HCT116 (cell line): ENCODE measurements around the gene THBS4. TPM values are rescaled to one million over a fixed set of nuclear protein-coding genes. Genes with fewer than 3 reads are reported as not detected.

ENCODE experiments used
- ATAC-seq: fragments of 200-7000 bp; cut with Tn5 transposase; 2 replicates; pipeline ENCODE4 v1.9.1; 2020; ENCODE audit warnings: mild to moderate bottlenecking, moderate library complexity
- BruUV-seq: library from RNA; stranded (reverse); fragments of 400-500 nt; replicated peaks from 2 replicates; lab custom pipeline; 2021; lab: Mats Ljungman, UMichigan
- CTCF ChIA-PET: fragments of 300-600 bp; sonication (Branson Sonifier 250); formaldehyde crosslinking; loops from one replicate; lab custom pipeline; 2021; ENCODE audit warnings: antibody characterized with exemption; lab: Charles Lee
- POLR2A ChIA-PET: fragments of 300-600, 350-600 bp; sonication (Branson Sonifier 250); formaldehyde crosslinking; loops from one replicate; lab custom pipeline; 2021; ENCODE audit warnings: antibody characterized with exemption; lab: Charles Lee
- RAD21 ChIA-PET, 2 experiments: fragments of 300-600 bp; sonication (Branson Sonifier 250); formaldehyde crosslinking; loops; one replicate each; lab custom pipeline; 2023; ENCODE audit warnings: low total read pairs in 2 of 2; ENCODE audit not compliant: uncharacterized antibody in 2 of 2, unreplicated experiment in 2 of 2, low non-redundant PET in 1 of 2; lab: Charles Lee
- DNase-seq: peaks from one replicate; pipeline ENCODE4 v3.0.0-alpha.2; 2010; ENCODE audit warnings: low read depth, low spot score
- H2AFZ ChIP-seq: fragments of 200-600 bp; shearing (Covaris generic), sonication (generic); 2 replicates; pipeline ENCODE4 v1.6.1; 2017; ENCODE audit warnings: low read depth, mixed run types, mixed read lengths, antibody characterized with exemption, low read length; ENCODE audit not compliant: poor library complexity, severe bottlenecking
- H3K27ac ChIP-seq: 2 replicates; pipeline ENCODE4 v1.5.1; 2012; ENCODE audit warnings: low read depth, low read length
- H3K27me3 ChIP-seq: fragments of 200-600 bp; sonication (generic); 2 replicates; pipeline ENCODE4 v1.6.1; 2016; ENCODE audit warnings: mixed run types, low read length, mixed read lengths; ENCODE audit not compliant: insufficient read depth
- H3K36me3 ChIP-seq, 2 experiments: fragments of 200-500 bp in 1 of 2; fragments of 200-600 bp in 1 of 2; sonication (Bioruptor generic) in 1 of 2; sonication (generic) in 1 of 2; 2 replicates each; pipeline versions ENCODE4 v1.5.1 to v1.6.1; 2014 to 2016; ENCODE audit warnings: low read length in 2 of 2, inconsistent platforms in 1 of 2, mixed read lengths in 1 of 2, mixed run types in 1 of 2; ENCODE audit not compliant: insufficient read depth in 2 of 2, control insufficient read depth in 1 of 2
- H3K4me1 ChIP-seq, 2 experiments: fragments of 200-600 bp in 1 of 2; sonication (generic) in 1 of 2; 2 replicates each; pipeline versions ENCODE4 v1.5.1 to v1.6.1; 2012 to 2017; ENCODE audit warnings: low read length in 2 of 2, inconsistent platforms in 1 of 2, mild to moderate bottlenecking in 1 of 2, mixed read lengths in 1 of 2, mixed run types in 1 of 2, moderate library complexity in 1 of 2; ENCODE audit not compliant: insufficient read depth in 2 of 2, control insufficient read depth in 1 of 2
- H3K4me2 ChIP-seq: fragments of 200-600 bp; sonication (generic); 2 replicates; pipeline ENCODE4 v1.6.1; 2017; ENCODE audit warnings: mixed run types, low read length, mixed read lengths
- H3K4me3 ChIP-seq, 2 experiments: fragments of 200-600 bp in 1 of 2; sonication (generic) in 1 of 2; replicated peaks in 1 of 2; 2 replicates each; pipeline ENCODE4 v1.5.1; 2011 to 2016; ENCODE audit warnings: low read length in 2 of 2, control low read depth in 1 of 2, low read depth in 1 of 2, mild to moderate bottlenecking in 1 of 2, mixed read lengths in 1 of 2, mixed run types in 1 of 2
- H3K79me2 ChIP-seq: fragments of 200-600 bp; sonication (generic); 2 replicates; pipeline ENCODE4 v1.6.1; 2017; ENCODE audit warnings: mild to moderate bottlenecking, mixed run types, low read length, moderate library complexity, mixed read lengths; ENCODE audit not compliant: insufficient read depth
- H3K9ac ChIP-seq: fragments of 200-600 bp; sonication (generic); 2 replicates; pipeline ENCODE4 v1.6.1; 2016; ENCODE audit warnings: low read length, mixed read lengths
- H3K9me2 ChIP-seq: fragments of 200-600 bp; sonication (generic), shearing (Covaris generic); 2 replicates; pipeline ENCODE4 v1.6.1; 2017; ENCODE audit warnings: mixed run types, mild to moderate bottlenecking, moderate library complexity; ENCODE audit not compliant: insufficient read depth
- H3K9me3 ChIP-seq, 2 experiments: fragments of 200-500 bp in 1 of 2; fragments of 200-600 bp in 1 of 2; sonication (Bioruptor generic) in 1 of 2; sonication (generic) in 1 of 2; 2 replicates each; pipeline ENCODE4 v1.6.1; 2014 to 2017; ENCODE audit warnings: low read length in 2 of 2, mixed read lengths in 2 of 2, inconsistent platforms in 1 of 2, low read depth in 1 of 2, mild to moderate bottlenecking in 1 of 2, mixed run types in 1 of 2, moderate library complexity in 1 of 2; ENCODE audit not compliant: control insufficient read depth in 1 of 2, insufficient read depth in 1 of 2
- H4K20me1 ChIP-seq: fragments of 200-600 bp; sonication (generic), shearing (Covaris generic); 2 replicates; pipeline ENCODE4 v1.6.1; 2017; ENCODE audit warnings: mixed run types, mild to moderate bottlenecking, moderate library complexity; ENCODE audit not compliant: insufficient read depth
- CBX3 ChIP-seq: IDR thresholded peaks from 2 replicates; pipeline ENCODE4 v1.6.1; 2012; ENCODE audit warnings: low read depth
- CEBPB ChIP-seq: IDR thresholded peaks from 2 replicates; pipeline ENCODE4 v1.6.1; 2012; ENCODE audit warnings: low read depth
- ELF1 ChIP-seq: IDR thresholded peaks from 2 replicates; pipeline ENCODE4 v1.6.1; 2012; ENCODE audit warnings: low read depth, borderline replicate concordance
- JUND ChIP-seq: IDR thresholded peaks from 2 replicates; pipeline ENCODE4 v1.6.1; 2012
- POLR2A ChIP-seq: IDR thresholded peaks from 2 replicates; pipeline ENCODE4 v1.7.0; 2011; ENCODE audit warnings: borderline replicate concordance; ENCODE audit not compliant: insufficient read depth, insufficient read length; ENCODE audit errors: extremely low read depth
- REST ChIP-seq: IDR thresholded peaks from 2 replicates; pipeline ENCODE4 v1.6.1; 2012; ENCODE audit warnings: low read depth
- SP1 ChIP-seq: IDR thresholded peaks from 2 replicates; pipeline ENCODE4 v1.6.1; 2012; ENCODE audit warnings: low read depth
- TCF7L2 ChIP-seq: IDR thresholded peaks from 2 replicates; pipeline ENCODE4 v1.7.0; 2011; ENCODE audit warnings: borderline replicate concordance, inconsistent platforms; ENCODE audit not compliant: insufficient read depth, insufficient read length; ENCODE audit errors: extremely low read depth
- YY1 ChIP-seq: IDR thresholded peaks from 2 replicates; pipeline ENCODE4 v1.6.1; 2011; ENCODE audit warnings: low read length, low read depth, moderate library complexity, mild to moderate bottlenecking; ENCODE audit not compliant: insufficient replicate concordance; ENCODE audit errors: extremely low read depth
- ZNF274 ChIP-seq: fragments of 200-500 bp; sonication (Bioruptor generic); IDR thresholded peaks from 2 replicates; pipeline ENCODE4 v1.6.1; 2014; ENCODE audit warnings: mild to moderate bottlenecking, low read depth, low read length, inconsistent platforms
- intact Hi-C: fragments of 100-400 bp; cut with micrococcal nuclease; formaldehyde crosslinking; loops from 2 replicates; pipeline ENCODE4 v1.10.0; 2022
- total RNA-seq: library from RNA; stranded (reverse); gene quantifications from one replicate; pipeline ENCODE4 v1.2.1, GENCODE V29; 2021; ENCODE audit not compliant: unreplicated experiment

THBS4 gene
- total RNA-seq, 1 experiment from 2014 or later, result 1.5 TPM

- Histone ChIP-seq H3K4me1 (peaks cover 6 to 14% of the 10 kb centered on the region in 2 experiments; a peak in 2 of 4 replicates), H3K79me2 (no peaks in the 10 kb centered on the region), H2AFZ (no peak overlapping the region), H3K27me3 (no peaks in the 10 kb centered on the region), H3K36me3 (no peaks in the 10 kb centered on the region), H4K20me1 (no peaks in the 10 kb centered on the region), H3K9me3 (no peaks in the 10 kb centered on the region; a peak in 1 of 4 replicates), H3K9ac (no peak overlapping the region), H3K4me2 (no peak overlapping the region), H3K4me3 (no peak overlapping the region), H3K27ac (no peak overlapping the region), H3K9me2 (no peaks in the 10 kb centered on the region)
- ChIA-PET CTCF (no interaction called here), POLR2A (no interaction called here), RAD21 (no interaction called here)
- TF ChIP-seq YY1 (no peak), ELF1 (no peak), SP1 (no peak), ZNF274 (no peak), POLR2A (no peak), REST (no peak), TCF7L2 (no peak), JUND (no peak), CEBPB (no peak), CBX3 (no peak)
- DNase-seq (no peak), ATAC-seq (no peak)
- BruUV-seq, result no TSS peak
- intact Hi-C loops, result no loop called here
Measured at GRCh38 chr5:80124121-80124918, 89.2 kb downstream of the THBS4 start.
